Stimulated activated CD4-positive, alpha-beta T cell treated with anti-CD3 and anti-CD28 coated beads, Interleukin-4, amount 100 ng/mL, for 1 hour (primary cell): ENCODE measurements around the gene ZNF93.
"Not testable (repeated sequence)": the region's sequence is repeated elsewhere in the genome, so short reads cannot be mapped to it uniquely, and the experiment has no call there.

ENCODE experiments used
- DNase-seq: peaks from one replicate; pipeline ENCODE4 v3.0.0-alpha.2; 2020

Gene ZNF93

DNA sequence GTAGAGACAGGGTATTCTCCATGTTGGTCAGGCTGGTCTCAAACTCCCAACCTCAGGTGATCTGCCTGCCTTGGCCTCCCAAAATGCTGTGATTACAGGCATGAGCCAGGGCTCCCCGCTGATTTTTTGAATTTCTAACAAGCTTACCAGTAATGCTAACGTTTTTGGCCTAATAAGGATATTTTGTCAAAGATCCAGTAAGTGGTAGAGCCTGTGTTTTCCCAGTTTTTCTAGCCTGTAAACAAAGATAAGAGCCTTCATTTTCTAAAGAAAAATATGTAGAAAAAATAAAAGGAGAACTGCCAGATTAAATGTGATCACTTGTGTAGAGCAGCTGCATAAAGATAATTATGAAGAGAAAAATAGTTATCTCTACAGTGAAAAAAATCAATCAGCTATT lies 37.7 kb downstream of the ZNF93 start:
- DNase-seq, result no peak

DNA sequence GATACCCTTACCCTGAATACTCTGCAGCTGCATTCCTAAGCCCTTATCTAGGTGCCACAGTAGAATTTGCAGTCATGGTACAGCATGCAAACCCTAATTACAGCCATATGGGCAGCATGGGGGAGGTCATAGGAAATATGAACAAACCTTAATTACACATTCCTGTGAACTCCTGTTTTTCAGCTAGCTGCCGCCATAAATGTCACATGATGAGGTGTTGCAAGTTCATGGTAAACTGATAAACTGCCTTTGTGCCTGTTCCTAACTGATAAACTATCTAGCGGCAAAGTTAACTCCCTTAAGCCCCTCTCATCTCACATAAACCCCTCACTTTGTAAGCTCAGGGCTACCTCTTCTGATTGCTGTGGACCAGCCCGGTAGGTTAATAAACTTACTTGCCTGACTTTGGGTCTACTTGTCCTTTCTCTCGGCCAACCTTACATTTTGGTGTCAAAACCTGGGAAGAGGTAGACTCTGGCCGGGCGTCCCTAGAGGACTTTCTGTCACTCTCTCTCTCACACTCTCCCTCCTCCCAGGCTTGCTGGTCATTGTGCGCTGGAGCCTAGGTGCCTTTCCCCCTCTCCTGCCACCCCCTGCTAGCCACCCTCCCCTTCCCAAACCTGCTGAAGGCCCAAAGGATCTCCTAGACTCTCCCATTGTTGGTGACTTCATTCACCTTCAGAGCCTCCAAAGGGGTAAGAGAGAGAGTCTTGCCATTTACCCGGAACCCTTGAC lies 43.3 kb downstream of the ZNF93 start:
- DNase-seq, result no peak

DNA sequence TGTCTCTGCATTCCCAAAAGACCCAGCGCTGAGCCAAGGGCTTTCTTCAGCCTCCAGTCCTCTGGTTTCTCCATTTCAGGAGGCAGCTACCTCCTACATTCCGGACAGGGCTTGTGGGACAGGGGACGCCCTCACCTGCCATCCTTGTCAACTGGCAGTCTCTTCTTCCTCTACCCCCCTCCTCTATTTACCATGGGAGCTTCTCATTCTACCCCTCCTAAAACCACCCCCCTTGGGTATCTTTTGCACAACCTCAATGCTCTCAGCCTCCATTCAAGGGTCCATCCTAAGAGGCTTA lies 43.8 kb downstream of the ZNF93 start:
- DNase-seq, result no peak

DNA sequence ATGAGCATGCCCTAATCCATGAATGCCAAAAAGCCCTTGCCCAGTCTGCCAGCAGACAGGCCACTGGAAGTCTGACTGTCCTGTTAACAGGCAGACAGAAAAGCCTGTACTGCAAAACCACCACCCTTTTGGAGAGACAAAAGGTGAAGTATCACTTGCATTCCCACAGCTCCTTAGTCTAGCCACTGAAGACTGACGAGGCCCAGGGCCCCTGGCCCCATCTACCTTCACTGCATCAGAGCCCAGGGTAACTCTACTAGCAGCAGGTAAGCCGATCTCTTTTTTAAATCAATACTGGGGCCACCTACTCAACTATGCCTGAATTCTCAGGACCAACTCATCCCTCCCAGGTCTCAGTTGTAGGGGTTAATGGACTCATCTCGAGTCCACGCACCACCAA lies 45.5 kb downstream of the ZNF93 start:
- DNase-seq, result no peak

DNA sequence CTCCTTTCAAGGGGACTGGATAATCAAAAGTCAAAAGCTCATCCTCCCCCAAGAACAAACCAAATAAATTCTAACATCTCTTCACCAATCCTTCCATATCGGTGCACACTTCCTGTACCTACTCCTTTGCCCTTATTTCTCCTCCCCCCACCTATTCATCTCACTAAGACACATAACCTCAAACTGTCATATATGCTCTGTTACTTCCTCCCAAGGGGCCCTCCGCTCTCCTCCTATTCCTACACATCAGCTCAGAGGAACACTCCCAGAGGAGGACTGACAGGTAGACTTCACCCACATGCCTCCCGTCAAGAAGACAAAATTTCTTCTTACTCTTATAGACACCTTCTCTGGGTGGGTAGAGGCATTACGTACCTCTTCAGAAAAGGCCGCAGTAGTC lies 48.1 kb downstream of the ZNF93 start:
- DNase-seq, result no peak

DNA sequence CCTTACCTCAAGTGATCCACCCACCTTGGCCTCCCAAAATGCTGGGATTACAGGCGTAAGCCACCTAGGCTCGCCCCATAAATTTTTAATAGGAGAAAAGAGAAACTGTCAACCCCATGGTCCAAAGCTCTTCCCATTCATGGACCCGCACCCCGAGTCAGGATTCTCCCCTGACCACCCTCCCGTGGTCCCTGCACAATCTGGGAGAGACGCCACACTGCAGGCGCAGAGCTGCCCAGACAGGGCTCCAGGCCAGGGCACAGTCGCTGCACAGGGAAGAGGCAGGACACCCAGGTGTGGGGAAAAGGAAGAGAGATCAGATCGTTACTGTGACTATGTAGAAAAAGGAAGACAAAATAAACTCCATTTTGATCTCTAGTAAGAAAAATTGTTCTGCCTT lies 54.5 kb downstream of the ZNF93 start:
- no peak for DNase-seq

DNA sequence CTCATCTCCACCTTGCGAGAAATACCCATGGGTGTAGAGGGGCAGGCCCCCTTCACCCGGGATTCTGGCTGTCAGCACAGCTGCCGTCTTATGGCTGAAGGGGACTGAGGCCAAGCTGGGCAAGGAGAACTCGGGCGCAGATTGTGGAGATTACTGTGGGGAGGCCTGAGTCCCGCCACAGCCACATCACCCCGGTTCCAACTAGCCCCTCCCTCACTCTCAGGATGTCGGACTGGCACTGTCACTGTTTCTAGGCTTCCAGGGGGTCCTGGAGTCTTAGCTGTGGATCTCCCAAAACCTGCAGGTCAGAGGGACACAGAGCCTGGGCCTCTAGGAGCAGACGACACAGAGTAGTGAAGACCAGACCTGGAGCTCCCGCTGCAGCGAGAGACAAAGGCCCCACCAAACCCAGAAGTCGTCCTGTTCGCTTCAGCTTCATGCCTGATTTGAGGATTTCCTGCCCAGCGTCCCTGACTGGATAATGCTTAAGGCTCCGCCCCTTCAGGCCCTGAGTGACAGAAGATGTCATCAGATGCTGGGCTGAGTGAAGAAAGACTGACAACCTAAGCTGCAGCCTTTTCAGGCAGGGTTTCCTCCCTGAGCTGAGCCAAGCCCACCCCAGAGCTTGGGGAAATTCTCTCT lies 55.8 kb downstream of the ZNF93 start:
- DNase-seq, result no peak

DNA sequence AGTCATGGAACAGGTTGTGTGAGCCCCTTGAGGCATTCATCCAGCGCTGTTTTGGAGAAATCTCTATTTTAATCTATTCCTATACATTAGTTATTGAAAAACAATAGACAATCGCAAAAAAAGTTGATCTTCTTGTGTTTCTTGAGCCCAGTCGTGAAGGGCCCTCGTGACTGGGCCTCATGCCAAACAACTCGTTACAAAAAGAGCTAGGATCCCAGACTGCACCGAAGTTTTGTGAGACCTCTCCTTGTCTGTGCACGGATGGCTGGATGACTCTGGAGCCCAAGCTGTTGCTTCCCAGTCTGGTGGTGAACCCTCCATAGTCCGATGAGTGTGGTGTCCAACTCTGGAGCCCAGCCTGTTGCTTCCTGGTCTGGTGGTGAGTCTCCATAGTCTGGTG lies 57.0 kb downstream of the ZNF93 start:
- DNase-seq, result not testable (repeated sequence)

DNA sequence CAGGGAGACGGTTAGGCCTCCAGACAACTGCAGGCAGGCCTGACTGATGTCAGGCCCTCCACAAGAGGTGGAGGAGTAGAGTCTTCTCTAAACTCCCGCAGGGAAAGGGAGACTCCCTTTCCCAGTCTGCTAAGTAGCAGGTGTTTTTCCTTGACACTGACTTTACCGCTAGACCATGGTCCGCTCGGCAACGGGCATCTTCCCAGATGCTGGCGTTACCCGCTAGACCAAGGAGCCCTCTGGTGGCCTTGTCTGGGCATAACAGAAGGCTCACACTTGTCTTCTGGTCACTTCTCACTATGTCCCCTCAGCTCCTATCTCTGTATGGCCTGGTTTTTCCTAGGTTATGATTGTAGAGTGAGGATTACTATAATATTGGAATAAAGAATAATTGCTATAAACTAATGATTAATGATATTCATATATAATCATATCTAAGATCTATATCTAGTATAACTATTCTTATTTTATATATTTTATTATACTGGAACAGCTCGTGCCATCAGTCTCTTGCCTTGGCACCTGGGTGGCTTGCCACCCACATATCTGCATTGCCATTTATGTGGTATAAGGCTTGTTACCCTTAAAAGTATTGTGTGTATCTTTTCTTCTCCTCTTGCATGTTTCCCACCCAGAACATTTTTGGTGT lies 58.5 kb downstream of the ZNF93 start:
- peak; percentile 66 for DNase-seq

DNA sequence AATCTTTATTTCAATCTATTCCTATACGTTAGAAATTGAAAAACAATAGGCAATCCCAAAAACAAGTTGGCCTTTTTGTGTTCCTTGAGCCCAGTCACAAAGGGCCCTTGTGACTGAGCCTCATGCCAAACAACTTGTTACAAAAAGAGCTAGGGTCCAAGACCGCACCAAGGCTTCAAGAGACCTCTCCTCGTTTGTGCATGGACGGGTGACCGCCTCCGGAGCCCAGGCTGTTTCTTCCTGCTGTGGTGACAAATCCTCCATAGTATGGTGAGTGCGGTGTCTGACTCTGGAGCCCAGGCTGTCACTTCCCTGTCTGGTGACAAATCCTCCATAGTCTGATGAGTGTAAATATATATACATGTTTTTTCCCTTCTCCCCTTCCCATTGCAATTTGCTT lies 63.7 kb downstream of the ZNF93 start:
- no peak for DNase-seq

DNA sequence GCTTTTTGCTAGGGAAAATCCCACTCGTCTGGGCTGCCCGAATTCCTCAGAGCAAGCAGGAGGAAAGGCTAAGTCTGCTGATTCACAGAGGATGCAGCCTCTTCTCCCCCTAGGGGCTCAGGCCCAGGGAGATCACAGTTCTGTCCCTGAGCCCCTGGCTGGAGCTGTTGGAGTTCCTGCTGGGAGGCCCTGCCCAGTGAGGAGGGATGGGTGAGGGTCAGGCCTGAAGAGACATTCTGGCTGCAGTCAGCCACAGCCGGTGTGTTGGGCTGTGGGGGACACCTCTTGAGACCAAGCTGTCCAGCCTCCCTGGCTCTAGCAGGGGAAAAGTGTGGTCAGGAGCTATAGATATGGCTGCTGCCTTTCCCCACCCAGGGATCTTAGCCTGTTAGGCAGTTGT lies 65.4 kb downstream of the ZNF93 start:
- DNase-seq, result not testable (repeated sequence)

DNA sequence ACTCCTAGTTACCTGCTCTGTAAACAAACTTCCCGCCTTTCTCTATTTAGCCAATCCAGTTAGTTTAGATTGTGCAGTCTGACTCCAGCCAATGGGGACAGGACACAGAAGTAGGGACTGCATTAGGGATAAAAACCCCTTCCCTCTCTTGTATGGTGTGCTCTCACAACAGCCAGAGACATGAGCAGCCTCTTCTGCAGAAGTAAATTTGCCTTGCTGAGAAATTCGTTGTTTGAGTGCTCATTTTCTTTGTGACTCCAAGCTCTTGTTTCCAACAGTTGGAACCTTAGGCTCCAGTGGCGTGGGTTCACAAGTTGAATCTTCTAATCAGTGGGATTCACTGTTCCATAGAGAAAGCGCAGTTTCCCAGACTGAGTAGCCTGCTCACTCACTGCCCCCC lies 66.1 kb downstream of the ZNF93 start:
- no peak for DNase-seq
